Activated CD8-positive, alpha-beta T cell treated with anti-CD3 and anti-CD28 coated beads for 36 hours (primary cell): ENCODE results near the gene ADAM10. TPM values are rescaled to one million over a fixed set of nuclear protein-coding genes. Genes with fewer than 3 reads are reported as not detected.
"Not testable (repeated sequence)": the region's sequence is repeated elsewhere in the genome, so short reads cannot be mapped to it uniquely, and the experiment has no call there.

Experiments
- ATAC-seq: fragments of 200-7000 bp; cut with Tn5 transposase; one replicate; pipeline ENCODE4 v1.10.0; 2021; ENCODE audit warnings: mild to moderate bottlenecking, moderate library complexity
- CTCF ChIA-PET: fragments of 350-600 bp; sonication (Branson Sonifier 250); formaldehyde crosslinking; loops from one replicate; lab custom pipeline; 2021; ENCODE audit warnings: antibody characterized with exemption; lab: Charles Lee
- POLR2A ChIA-PET: fragments of 350-600 bp; sonication (Branson Sonifier 250); formaldehyde crosslinking; loops from one replicate; lab custom pipeline; 2021; ENCODE audit warnings: antibody characterized with exemption; lab: Charles Lee
- DNase-seq: peaks from one replicate; pipeline ENCODE4 v3.0.0-alpha.2; 2020
- H3K27ac Mint-ChIP-seq: one replicate; pipeline ENCODE4 v1.8.0; 2021; ENCODE audit warnings: mild to moderate bottlenecking, mixed read lengths
- H3K27me3 Mint-ChIP-seq: one replicate; pipeline ENCODE4 v1.8.0; 2021; ENCODE audit warnings: mixed read lengths
- H3K36me3 Mint-ChIP-seq: one replicate; pipeline ENCODE4 v1.8.0; 2021; ENCODE audit warnings: low read depth, mixed read lengths
- H3K4me1 Mint-ChIP-seq: one replicate; pipeline ENCODE4 v1.8.0; 2021; ENCODE audit warnings: low read depth, mixed read lengths
- H3K4me3 Mint-ChIP-seq: one replicate; pipeline ENCODE4 v1.8.0; 2021; ENCODE audit warnings: mild to moderate bottlenecking, moderate library complexity, mixed read lengths
- H3K9me3 Mint-ChIP-seq: one replicate; pipeline ENCODE4 v1.8.0; 2021; ENCODE audit warnings: mixed read lengths
- CTCF ChIP-seq: fragments of 200-600 bp; IDR thresholded peaks from one replicate; pipeline ENCODE4 v1.8.0; 2022; ENCODE audit warnings: antibody characterized with exemption, mild to moderate bottlenecking
- intact Hi-C: fragments of 100-400 bp; cut with micrococcal nuclease; formaldehyde crosslinking; loops from one replicate; pipeline ENCODE4 v1.10.0; 2022
- total RNA-seq, 2 experiments: library from RNA; stranded (reverse); gene quantifications; one replicate each; pipeline ENCODE4 v1.2.3, GENCODE V29; 2021

ADAM10 gene
- total RNA-seq, 2 experiments from 2014 or later, result 76.4 to 79.4 TPM

- Mint-ChIP-seq H3K4me3 (no peak overlapping the region), H3K9me3 (no peaks in the 10 kb centered on the region), H3K27me3 (no peaks in the 10 kb centered on the region), H3K4me1 (peaks cover 21% of the 10 kb centered on the region), H3K27ac (no peak overlapping the region), H3K36me3 (no peaks in the 10 kb centered on the region)
- POLR2A ChIA-PET, result interaction anchor here (0.6 to 1.4 kb wide), 2 partner anchors 24 to 195 kb away, joined by 3 to 6 read pairs; partner anchors contain the start of gene ADAM10
- no peak for ATAC-seq
- CTCF ChIA-PET, result interaction anchor here (0.7 kb wide), 1 partner anchor 27 kb away, joined by 3 read pairs; no protein-coding TSS in a partner anchor
- no peak for DNase-seq
- TF ChIP-seq CTCF, result no peak
- intact Hi-C loops, result no loop called here
These were observed 23.5 kb upstream of the ADAM10 start for GRCh38 chr15:58773024-58773423.

- ATAC-seq (no peak), DNase-seq (peak; percentile 31)
- Mint-ChIP-seq H3K9me3 (no peaks in the 10 kb centered on the region), H3K27ac (peak overlapping the region; percentile 72), H3K36me3 (no peaks in the 10 kb centered on the region), H3K27me3 (no peaks in the 10 kb centered on the region), H3K4me1 (peaks cover 15% of the 10 kb centered on the region), H3K4me3 (no peak overlapping the region)
- CTCF ChIA-PET, result interaction anchor here (0.9 to 3.2 kb wide), 14 partner anchors 11 to 544 kb away, joined by 3 to 21 read pairs (median 4); partner anchors contain the start of gene ADAM10
- TF ChIP-seq CTCF, result no peak
- POLR2A ChIA-PET, result interaction anchor here (0.9 to 1.4 kb wide), 3 partner anchors 22 to 27 kb away, joined by 3 to 6 read pairs (median 4); partner anchors contain the start of gene ADAM10
- intact Hi-C loops, result no loop called here
These were observed 22.2 kb upstream of the ADAM10 start for GRCh38 chr15:58771621-58772250.

DNA sequence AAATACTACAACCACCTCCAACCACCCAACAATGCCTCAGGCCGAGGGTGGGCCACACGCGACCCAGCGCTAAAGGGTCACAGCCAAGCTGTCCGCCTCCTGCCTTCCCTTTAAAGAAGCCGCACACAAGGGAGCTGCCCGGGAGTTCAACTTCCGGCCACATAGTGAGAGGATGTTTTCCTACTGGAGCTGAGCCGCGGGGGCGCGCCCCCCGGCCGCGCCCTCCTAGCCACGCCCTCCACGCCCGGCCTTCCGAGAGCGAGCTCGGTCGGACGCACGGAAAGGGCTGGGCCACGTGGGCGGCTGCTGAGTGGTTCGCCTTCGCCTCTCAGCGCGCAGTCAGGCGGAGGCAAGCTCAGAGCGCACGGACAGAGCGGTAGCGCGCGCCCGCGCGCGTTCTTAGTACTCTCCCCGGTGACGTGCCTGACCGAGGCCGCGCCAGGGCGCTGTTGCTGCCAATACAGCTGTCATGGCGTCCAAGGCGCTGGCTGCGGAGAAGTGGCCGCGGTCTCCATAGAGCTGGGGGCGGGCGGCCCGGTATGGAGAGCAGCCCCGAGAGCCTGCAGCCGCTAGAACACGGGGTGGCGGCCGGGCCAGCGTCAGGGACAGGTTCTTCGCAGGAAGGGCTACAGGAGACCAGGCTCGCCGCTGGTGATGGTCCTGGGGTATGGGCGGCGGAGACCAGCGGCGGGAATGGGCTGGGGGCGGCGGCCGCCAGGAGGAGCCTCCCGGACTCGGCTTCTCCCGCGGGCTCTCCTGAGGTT, 21.5 kb upstream of the ADAM10 start, which contains the start of gene MINDY2:
MINDY2 (plus strand) TSS at position 446 of the 764 bp plus-strand sequence; CDS start at position 540, 94 bp downstream.
- ATAC-seq (peak; percentile 97), DNase-seq (peak; percentile 97)
- no peaks in the 10 kb centered on the region for H3K27me3 Mint-ChIP-seq
- POLR2A ChIA-PET, result interaction anchor here (0.6 to 1.2 kb wide), 6 partner anchors 10 to 467 kb away, joined by 3 to 6 read pairs (median 4); partner anchors contain the start of gene ADAM10
- peak; percentile 28 for TF ChIP-seq CTCF
- H3K9me3 Mint-ChIP-seq, result no peaks in the 10 kb centered on the region
- CTCF ChIA-PET, result interaction anchor here (0.6 to 3.2 kb wide), 22 partner anchors 10 to 543 kb away, joined by 3 to 21 read pairs (median 4); partner anchors contain the start of gene ADAM10
- intact Hi-C loops, result no loop called here
- peak within 1 kb of the TSS; percentile 87 for H3K27ac Mint-ChIP-seq
- H3K36me3 Mint-ChIP-seq, result no peaks in the 10 kb centered on the region
- H3K4me1 Mint-ChIP-seq, result peaks cover 15% of the 10 kb centered on the region
- no peak within 1 kb of the TSS for H3K4me3 Mint-ChIP-seq

GRCh38 chr15:58770519-58770856, 21.0 kb upstream of the ADAM10 start:
- Mint-ChIP-seq H3K27me3 (no peaks in the 10 kb centered on the region), H3K27ac (peak overlapping the region; percentile 87), H3K4me3 (no peak overlapping the region), H3K4me1 (peaks cover 15% of the 10 kb centered on the region), H3K9me3 (peaks cover 2% of the 10 kb centered on the region), H3K36me3 (no peaks in the 10 kb centered on the region)
- ATAC-seq, result peak; percentile 40
- ChIA-PET CTCF (interaction anchor here (0.8 to 3.2 kb wide), 18 partner anchors 9 to 543 kb away, joined by 3 to 21 read pairs (median 4); partner anchors contain the start of gene ADAM10), POLR2A (interaction anchor here (0.6 to 1.2 kb wide), 4 partner anchors 10 to 467 kb away, joined by 3 to 6 read pairs (median 4); partner anchors contain the start of gene ADAM10)
- DNase-seq, result peak; percentile 50
- intact Hi-C loops, result no loop called here
- TF ChIP-seq CTCF, result no peak

DNA sequence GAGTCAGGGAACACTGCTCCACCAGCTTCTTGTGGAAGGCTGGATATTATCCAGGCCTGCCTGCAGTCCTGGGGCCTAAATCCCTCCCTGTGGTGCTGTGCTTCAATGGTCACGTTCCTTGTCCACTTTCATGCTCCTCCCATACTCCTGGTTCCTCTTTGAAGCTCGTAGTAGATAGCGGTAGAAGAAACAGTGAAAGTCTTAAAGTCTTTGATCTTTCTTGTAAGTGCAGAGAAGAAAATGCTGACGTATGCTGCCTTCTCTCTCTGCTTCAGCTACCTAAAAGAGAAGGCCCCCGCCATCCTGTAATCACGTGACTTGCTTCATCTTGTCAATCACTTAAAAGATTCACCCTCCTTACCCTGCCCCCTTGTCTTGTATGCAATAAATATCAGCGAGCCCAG, 19.1 kb upstream of the ADAM10 start:
- H3K4me1 Mint-ChIP-seq, result peaks cover 15% of the 10 kb centered on the region
- H3K27ac Mint-ChIP-seq, intact Hi-C loops, H3K4me3 Mint-ChIP-seq, H3K27me3 Mint-ChIP-seq, CTCF ChIA-PET, POLR2A ChIA-PET, H3K36me3 Mint-ChIP-seq, ATAC-seq, H3K9me3 Mint-ChIP-seq: not testable (repeated sequence)
- DNase-seq, result peak; percentile 20
